ENCODE results near the gene TEX38. TPM values are rescaled to one million over a fixed set of nuclear protein-coding genes. Genes with fewer than 3 reads are reported as not detected.
"Not testable (repeated sequence)": the region's sequence is repeated elsewhere in the genome, so short reads cannot be mapped to it uniquely, and the experiment has no call there.

The TEX38 gene
- polyA plus RNA-seq, 1 experiment, result 0.07 TPM

DNA sequence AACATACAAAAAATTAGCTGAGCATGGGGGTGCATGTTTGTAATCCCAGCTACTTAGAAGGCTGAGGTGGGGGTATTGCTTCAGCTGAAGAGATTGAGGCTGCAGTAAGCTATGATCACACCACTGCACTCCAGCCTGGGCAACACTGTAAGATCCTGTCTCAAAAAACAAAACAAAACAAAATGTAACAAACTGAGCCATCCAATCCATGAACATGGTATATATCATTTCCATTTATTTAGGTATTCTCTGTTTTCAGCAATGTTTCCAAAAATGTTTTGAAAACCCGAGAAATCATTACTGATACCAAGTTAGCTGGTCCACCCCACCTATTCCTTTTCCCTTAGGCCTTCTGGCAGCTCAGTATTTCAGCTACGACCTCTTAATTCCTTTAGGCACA, 21.9 kb upstream of the TEX38 start:
- ChIA-PET POLR2A (no interaction called here), CTCF (interaction anchor here (1.0 kb wide), 1 partner anchor 67 kb away, joined by 3 read pairs; no protein-coding TSS in a partner anchor)
- Histone ChIP-seq H3K27me3 (ENCODE audit: control insufficient read depth, insufficient read depth, low read length) (no peaks in the 10 kb centered on the region), H3K36me3 (ENCODE audit: control insufficient read depth, insufficient read depth, low read length) (peaks cover 2% of the 10 kb centered on the region; the same call in 1 of the 2 replicates), H3K4me3 (ENCODE audit: low read depth, low read length) (no peak overlapping the region)
- no peak for DNase-seq (ENCODE audit: low read depth)
- TF ChIP-seq, protein P1, sequence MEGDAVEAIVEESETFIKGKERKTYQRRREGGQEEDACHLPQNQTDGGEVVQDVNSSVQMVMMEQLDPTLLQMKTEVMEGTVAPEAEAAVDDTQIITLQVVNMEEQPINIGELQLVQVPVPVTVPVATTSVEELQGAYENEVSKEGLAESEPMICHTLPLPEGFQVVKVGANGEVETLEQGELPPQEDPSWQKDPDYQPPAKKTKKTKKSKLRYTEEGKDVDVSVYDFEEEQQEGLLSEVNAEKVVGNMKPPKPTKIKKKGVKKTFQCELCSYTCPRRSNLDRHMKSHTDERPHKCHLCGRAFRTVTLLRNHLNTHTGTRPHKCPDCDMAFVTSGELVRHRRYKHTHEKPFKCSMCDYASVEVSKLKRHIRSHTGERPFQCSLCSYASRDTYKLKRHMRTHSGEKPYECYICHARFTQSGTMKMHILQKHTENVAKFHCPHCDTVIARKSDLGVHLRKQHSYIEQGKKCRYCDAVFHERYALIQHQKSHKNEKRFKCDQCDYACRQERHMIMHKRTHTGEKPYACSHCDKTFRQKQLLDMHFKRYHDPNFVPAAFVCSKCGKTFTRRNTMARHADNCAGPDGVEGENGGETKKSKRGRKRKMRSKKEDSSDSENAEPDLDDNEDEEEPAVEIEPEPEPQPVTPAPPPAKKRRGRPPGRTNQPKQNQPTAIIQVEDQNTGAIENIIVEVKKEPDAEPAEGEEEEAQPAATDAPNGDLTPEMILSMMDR (IDR thresholded peaks at IDR 0.05; ENCODE audit: insufficient read depth, low read depth, low read length), result no peak

DNA sequence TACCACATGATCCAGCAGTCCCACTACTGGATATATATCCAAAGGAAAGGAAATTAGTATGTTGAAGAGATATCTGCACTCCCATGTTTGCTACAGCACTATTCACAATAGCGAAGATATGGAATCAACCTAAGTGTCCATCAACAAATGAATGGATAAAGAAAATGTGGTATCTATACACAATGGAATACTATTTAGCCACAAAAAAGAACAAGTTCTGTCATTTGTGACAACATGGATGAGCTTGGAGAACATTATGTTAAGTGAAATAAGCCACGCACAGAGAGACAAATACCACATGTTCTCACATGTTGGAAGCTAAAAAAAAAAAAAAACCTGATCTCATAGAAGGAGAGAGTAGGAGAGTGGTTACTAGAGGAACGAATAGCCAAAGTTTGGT, 21.2 kb upstream of the TEX38 start:
- ChIA-PET POLR2A (no interaction called here), CTCF (interaction anchor here (1.0 kb wide), 1 partner anchor 47 kb away, joined by 3 read pairs; the partner anchor contains the start of gene MKNK1)
- TF ChIP-seq, protein P1 (IDR thresholded peaks at IDR 0.05; ENCODE audit: insufficient read depth, low read depth, low read length), result no peak
- Histone ChIP-seq H3K27me3 (ENCODE audit: control insufficient read depth, insufficient read depth, low read length) (no peaks in the 10 kb centered on the region), H3K36me3 (ENCODE audit: control insufficient read depth, insufficient read depth, low read length) (peaks cover 2% of the 10 kb centered on the region; the same call in 1 of the 2 replicates), H3K4me3 (ENCODE audit: low read depth, low read length) (no peak overlapping the region)
- no peak for DNase-seq (ENCODE audit: low read depth)

DNA sequence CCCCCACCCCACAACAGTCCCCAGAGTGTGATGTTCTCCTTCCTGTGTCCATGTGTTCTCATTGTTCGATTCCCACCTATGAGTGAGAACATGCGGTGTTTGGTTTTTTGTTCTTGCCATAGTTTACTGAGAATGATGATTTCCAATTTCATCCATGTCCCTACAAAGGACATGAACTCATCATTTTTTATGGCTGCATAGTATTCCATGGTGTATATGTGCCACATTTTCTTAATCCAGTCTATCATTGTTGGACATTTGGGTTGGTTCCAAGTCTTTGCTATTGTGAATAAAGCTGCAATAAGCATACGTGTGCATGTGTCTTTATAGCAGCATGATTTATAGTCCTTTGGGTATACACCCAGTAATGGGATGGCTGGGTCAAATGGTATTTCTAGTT, 20.5 kb upstream of the TEX38 start:
- CTCF ChIA-PET, result interaction anchor here (1.0 kb wide), 1 partner anchor 47 kb away, joined by 3 read pairs; the partner anchor contains the start of gene MKNK1
- H3K36me3 ChIP-seq (ENCODE audit: control insufficient read depth, insufficient read depth, low read length); H3K27me3 ChIP-seq (ENCODE audit: control insufficient read depth, insufficient read depth, low read length); POLR2A ChIA-PET; H3K4me3 ChIP-seq (ENCODE audit: low read depth, low read length); DNase-seq (ENCODE audit: low read depth): not testable (repeated sequence)

DNA sequence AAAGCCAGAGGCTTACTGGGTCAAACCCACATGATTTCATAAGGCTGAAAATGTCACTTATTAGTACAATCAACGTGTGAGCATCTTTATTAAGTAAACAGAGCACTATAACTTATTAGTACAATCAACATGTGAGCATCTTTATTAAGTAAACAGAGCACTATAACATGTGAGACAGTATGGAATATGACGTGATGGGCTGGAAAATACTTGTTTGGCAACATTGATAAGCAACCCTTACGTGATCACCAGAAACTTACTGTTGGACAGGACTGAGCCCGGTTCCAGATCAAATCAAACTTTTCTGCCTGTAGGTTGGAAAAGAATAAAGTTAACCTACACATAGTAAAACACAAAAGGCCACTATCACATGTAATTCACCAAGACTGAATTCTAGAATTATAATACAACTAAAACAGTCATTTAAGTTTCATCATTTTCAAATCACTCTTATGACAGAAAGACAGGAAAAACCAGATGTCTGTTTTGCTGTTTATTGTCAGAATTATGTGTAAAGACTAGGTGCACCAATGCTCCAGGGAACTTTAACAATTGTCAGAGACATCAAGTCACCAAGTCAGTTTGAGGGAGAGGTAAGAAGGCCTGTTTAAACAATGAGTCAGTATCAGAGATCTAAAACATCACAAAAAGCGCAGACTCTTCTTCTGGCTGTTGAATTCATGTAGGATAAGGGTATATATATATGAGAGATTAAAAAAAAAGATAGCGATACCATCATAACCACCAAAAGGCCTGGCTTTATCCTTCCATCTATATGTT, 19.1 kb upstream of the TEX38 start:
- no peak overlapping the region for H3K4me3 ChIP-seq (ENCODE audit: low read depth, low read length)
- CTCF ChIA-PET, result interaction anchor here (1.4 kb wide), 2 partner anchors 14 to 73 kb away, joined by 3 to 4 read pairs; no protein-coding TSS in a partner anchor
- TF ChIP-seq, protein P1 (IDR thresholded peaks at IDR 0.05; ENCODE audit: insufficient read depth, low read depth, low read length), result no peak
- POLR2A ChIA-PET, result interaction anchor here (1.0 kb wide), 1 partner anchor 9 kb away, joined by 5 read pairs; no protein-coding TSS in a partner anchor
- H3K36me3 ChIP-seq (ENCODE audit: control insufficient read depth, insufficient read depth, low read length), result peaks cover 2% of the 10 kb centered on the region
- H3K27me3 ChIP-seq (ENCODE audit: control insufficient read depth, insufficient read depth, low read length), result no peaks in the 10 kb centered on the region
- DNase-seq (ENCODE audit: low read depth), result no peak

DNA sequence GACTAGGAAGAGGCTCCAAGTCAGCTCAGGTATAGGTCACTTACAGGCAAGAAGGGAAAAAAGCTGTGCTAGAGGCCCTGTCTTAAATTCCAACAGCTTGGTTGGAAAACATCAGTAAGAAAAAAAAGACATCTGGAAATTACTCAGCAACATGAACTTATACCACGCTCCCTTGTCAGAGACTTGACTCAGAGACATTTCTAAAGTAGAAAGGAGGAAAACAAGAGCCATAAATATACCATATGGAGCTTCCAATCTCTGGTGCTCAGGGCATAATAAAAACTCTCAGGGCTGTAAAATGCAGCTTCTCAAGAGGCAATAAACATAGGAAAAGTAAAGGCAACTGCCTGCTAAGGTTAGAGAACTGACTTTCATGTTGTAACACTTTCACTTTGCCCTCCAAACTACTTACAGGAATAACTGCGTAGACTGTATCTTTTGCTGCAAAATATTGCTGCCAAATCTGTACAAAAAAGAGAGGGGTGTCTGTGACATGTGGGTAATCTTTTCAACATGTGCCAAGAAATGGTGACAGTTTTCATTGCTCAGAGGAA, 18.2 kb upstream of the TEX38 start:
- peaks cover 2% of the 10 kb centered on the region for H3K36me3 ChIP-seq (ENCODE audit: control insufficient read depth, insufficient read depth, low read length)
- DNase-seq (ENCODE audit: low read depth), result peak; percentile 70
- peak overlapping the region; percentile 17; the same call in 1 of the 2 replicates for H3K4me3 ChIP-seq (ENCODE audit: low read depth, low read length)
- ChIA-PET CTCF (interaction anchor here (0.7 to 1.4 kb wide), 3 partner anchors 10 to 72 kb away, joined by 3 to 4 read pairs (median 3); no protein-coding TSS in a partner anchor), POLR2A (interaction anchor here (1.0 kb wide), 1 partner anchor 10 kb away, joined by 5 read pairs; no protein-coding TSS in a partner anchor)
- TF ChIP-seq, protein P1 (IDR thresholded peaks at IDR 0.05; ENCODE audit: insufficient read depth, low read depth, low read length), result no peak
- no peaks in the 10 kb centered on the region for H3K27me3 ChIP-seq (ENCODE audit: control insufficient read depth, insufficient read depth, low read length)
